Sigmoid colon (tissue), 4 donors: Measurements from ENCODE around the gene ZC3H15.

Experiments
- CTCF ChIP-seq, 4 experiments: fragments of 450-650 bp in 3 of 4; fragments of 200-600 bp in 1 of 4; IDR thresholded peaks; one replicate each; pipeline ENCODE4 v1.5.1; 2016 to 2019; ENCODE audit warnings: antibody characterized with exemption in 4 of 4, mild to moderate bottlenecking in 3 of 4, moderate library complexity in 2 of 4
- POLR2AphosphoS5 ChIP-seq, 4 donors: sonication (generic); formaldehyde crosslinking; IDR thresholded peaks; one replicate each; pipeline ENCODE4 v1.6.1; 2017; ENCODE audit warnings: antibody characterized with exemption in 4 of 4

GRCh38 chr2:186455613-186456012 lies 30.4 kb upstream of the ZC3H15 start:
- TF ChIP-seq POLR2AphosphoS5 (IDR thresholded peaks at IDR 0.05) = no peak
- no peak for TF ChIP-seq CTCF (IDR thresholded peaks at IDR 0.05)
